Karpas-422 (cell line): Measurements from ENCODE around the gene IQSEC1. TPM values are rescaled to one million over a fixed set of nuclear protein-coding genes. Genes with fewer than 3 reads are reported as not detected.

Source experiments
- DNase-seq: peaks from one replicate; pipeline ENCODE4 v3.0.0-alpha.2; 2015
- H2AFZ ChIP-seq: fragments of 200-600 bp; sonication (generic); 2 replicates; pipeline ENCODE4 v1.6.1; 2014; ENCODE audit warnings: antibody characterized with exemption, low read length, mixed read lengths
- H3K27ac ChIP-seq: fragments of 200-600 bp; sonication (generic); 2 replicates; pipeline ENCODE4 v1.5.1; 2014; ENCODE audit warnings: mild to moderate bottlenecking, low read length, moderate library complexity
- H3K27me3 ChIP-seq: fragments of 200-600 bp; sonication (generic); 2 replicates; pipeline ENCODE4 v1.6.1; 2014; ENCODE audit warnings: low read length, mixed read lengths
- H3K36me3 ChIP-seq: fragments of 200-600 bp; sonication (generic); 2 replicates; pipeline ENCODE4 v1.6.1; 2014; ENCODE audit warnings: low read length, mixed read lengths; ENCODE audit not compliant: insufficient read depth
- H3K4me1 ChIP-seq: fragments of 200-600 bp; sonication (generic); 2 replicates; pipeline ENCODE4 v1.6.1; 2014; ENCODE audit warnings: mild to moderate bottlenecking, low read length, mixed read lengths
- H3K4me2 ChIP-seq: fragments of 200-600 bp; sonication (generic); 2 replicates; pipeline ENCODE4 v1.6.1; 2014; ENCODE audit warnings: low read length, low read depth, mild to moderate bottlenecking; ENCODE audit not compliant: poor library complexity, severe bottlenecking
- H3K4me3 ChIP-seq: fragments of 200-600 bp; sonication (generic); 2 replicates; pipeline ENCODE4 v1.5.1; 2014; ENCODE audit warnings: mild to moderate bottlenecking, antibody characterized with exemption, low read length, mixed read lengths
- H3K79me2 ChIP-seq: fragments of 200-600 bp; sonication (generic); 2 replicates; pipeline ENCODE4 v1.6.1; 2014; ENCODE audit warnings: mild to moderate bottlenecking, low read length, mixed read lengths
- H3K9ac ChIP-seq: fragments of 200-600 bp; sonication (generic); 2 replicates; pipeline ENCODE4 v1.6.0; 2014; ENCODE audit warnings: low read length
- H3K9me2 ChIP-seq: fragments of 200-600 bp; sonication (generic), shearing (Covaris generic); replicated peaks from 2 replicates; pipeline ENCODE4 v1.6.0; 2014; ENCODE audit warnings: mild to moderate bottlenecking, low read length, moderate library complexity; ENCODE audit not compliant: insufficient read depth
- H3K9me3 ChIP-seq: fragments of 300-700, 200-600 bp; sonication (generic); 2 replicates; pipeline ENCODE4 v1.6.1; 2014; ENCODE audit warnings: low read length, mixed read lengths
- H4K20me1 ChIP-seq: fragments of 200-600 bp; sonication (generic); 2 replicates; pipeline ENCODE4 v1.6.1; 2014; ENCODE audit warnings: mild to moderate bottlenecking, antibody characterized with exemption, low read length, low read depth; ENCODE audit not compliant: insufficient read depth
- total RNA-seq: library from RNA; depleted of rRNA; stranded (reverse); fragments of >200 nt; shearing (Covaris generic); gene quantifications from 2 replicates; pipeline ENCODE4 v1.2.3, GENCODE V29; 2014; ENCODE audit warnings: low replicate concordance

IQSEC1 gene
- total RNA-seq, 1 experiment from 2014 or later: 4.7 TPM

GRCh38 chr3:12935023-12935860 lies 138.0 kb downstream of the IQSEC1 start:
- no peak overlapping the region for H3K9ac ChIP-seq
- H3K9me3 ChIP-seq: no peaks in the 10 kb centered on the region
- H4K20me1 ChIP-seq: peaks cover 33% of the 10 kb centered on the region; the same call in 1 of the 2 replicates
- H3K4me2 ChIP-seq: no peak overlapping the region
- DNase-seq: no peak
- no peaks in the 10 kb centered on the region for H3K79me2 ChIP-seq
- H3K27ac ChIP-seq: no peak overlapping the region
- no peak overlapping the region for H2AFZ ChIP-seq
- no peaks in the 10 kb centered on the region for H3K27me3 ChIP-seq
- no peaks in the 10 kb centered on the region for H3K4me1 ChIP-seq
- H3K36me3 ChIP-seq: no peaks in the 10 kb centered on the region
- no peaks in the 10 kb centered on the region for H3K9me2 ChIP-seq
- no peak overlapping the region for H3K4me3 ChIP-seq

DNA sequence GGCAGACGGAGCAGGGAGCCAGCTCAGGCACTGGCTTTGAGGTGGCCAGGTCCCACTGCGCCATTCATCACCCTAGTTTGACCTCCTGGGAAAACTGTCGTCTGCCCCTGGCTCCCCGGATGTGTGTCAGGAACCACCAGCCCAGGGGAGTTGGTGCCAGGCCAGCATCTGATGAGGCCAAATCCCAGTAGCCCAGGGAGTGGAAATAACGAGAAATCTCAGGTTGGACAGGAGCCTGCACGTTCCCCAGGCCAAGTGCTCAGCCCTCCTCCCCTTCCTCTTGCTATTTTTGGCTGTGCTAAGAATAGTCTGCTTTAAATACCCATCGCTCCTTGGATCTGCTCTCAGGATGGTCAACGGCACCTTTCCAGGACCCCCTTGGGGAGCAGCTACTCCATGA lies 138.8 kb downstream of the IQSEC1 start:
- DNase-seq: no peak
- Histone ChIP-seq H3K4me1 (no peaks in the 10 kb centered on the region), H3K9me3 (no peaks in the 10 kb centered on the region), H3K27ac (no peak overlapping the region), H3K4me3 (no peak overlapping the region), H3K36me3 (no peaks in the 10 kb centered on the region), H4K20me1 (peaks cover 32% of the 10 kb centered on the region; the same call in 1 of the 2 replicates), H3K9ac (no peak overlapping the region), H3K79me2 (no peaks in the 10 kb centered on the region), H3K9me2 (no peaks in the 10 kb centered on the region), H3K4me2 (no peak overlapping the region), H2AFZ (no peak overlapping the region), H3K27me3 (no peaks in the 10 kb centered on the region)

DNA sequence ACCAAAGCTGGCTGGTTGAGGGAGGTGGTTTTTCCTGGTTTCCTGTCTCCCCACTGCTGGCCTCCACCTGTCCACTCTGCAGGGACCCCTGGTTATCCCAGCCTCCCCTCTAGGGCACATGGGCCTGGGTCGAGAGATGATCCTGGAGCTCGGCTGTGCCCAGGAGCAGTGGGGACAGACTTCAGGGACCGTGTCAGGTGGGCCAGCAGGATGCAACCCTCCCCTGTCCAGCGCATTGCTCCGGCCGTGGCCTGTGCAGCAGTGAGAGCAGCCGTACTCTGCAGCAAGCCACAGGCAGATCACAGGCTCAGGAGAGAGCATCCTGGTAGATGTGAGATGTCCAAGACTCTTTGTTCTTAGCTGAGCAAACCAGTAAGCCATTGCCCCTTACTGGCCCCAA lies 139.3 kb downstream of the IQSEC1 start:
- no peaks in the 10 kb centered on the region for H3K36me3 ChIP-seq
- H3K9me2 ChIP-seq: no peaks in the 10 kb centered on the region
- no peaks in the 10 kb centered on the region for H3K9me3 ChIP-seq
- H3K9ac ChIP-seq: no peak overlapping the region
- H3K27ac ChIP-seq: no peak overlapping the region
- H4K20me1 ChIP-seq: peaks cover 34% of the 10 kb centered on the region; the same call in 1 of the 2 replicates
- no peak overlapping the region for H2AFZ ChIP-seq
- no peak overlapping the region for H3K4me3 ChIP-seq
- no peak overlapping the region for H3K4me2 ChIP-seq
- DNase-seq: no peak
- H3K27me3 ChIP-seq: no peaks in the 10 kb centered on the region
- H3K79me2 ChIP-seq: no peaks in the 10 kb centered on the region
- H3K4me1 ChIP-seq: no peaks in the 10 kb centered on the region

- Histone ChIP-seq H3K9me3 (no peaks in the 10 kb centered on the region), H3K9ac (no peak overlapping the region), H2AFZ (no peak overlapping the region), H3K27ac (no peak overlapping the region), H3K4me3 (no peak overlapping the region), H3K79me2 (no peaks in the 10 kb centered on the region), H3K4me2 (no peak overlapping the region), H3K9me2 (no peaks in the 10 kb centered on the region), H3K4me1 (no peaks in the 10 kb centered on the region), H3K36me3 (no peaks in the 10 kb centered on the region), H3K27me3 (no peaks in the 10 kb centered on the region), H4K20me1 (peaks cover 38% of the 10 kb centered on the region; the same call in 1 of the 2 replicates)
- no peak for DNase-seq
Measured at GRCh38 chr3:12932754-12933153, 140.5 kb downstream of the IQSEC1 start.

DNA sequence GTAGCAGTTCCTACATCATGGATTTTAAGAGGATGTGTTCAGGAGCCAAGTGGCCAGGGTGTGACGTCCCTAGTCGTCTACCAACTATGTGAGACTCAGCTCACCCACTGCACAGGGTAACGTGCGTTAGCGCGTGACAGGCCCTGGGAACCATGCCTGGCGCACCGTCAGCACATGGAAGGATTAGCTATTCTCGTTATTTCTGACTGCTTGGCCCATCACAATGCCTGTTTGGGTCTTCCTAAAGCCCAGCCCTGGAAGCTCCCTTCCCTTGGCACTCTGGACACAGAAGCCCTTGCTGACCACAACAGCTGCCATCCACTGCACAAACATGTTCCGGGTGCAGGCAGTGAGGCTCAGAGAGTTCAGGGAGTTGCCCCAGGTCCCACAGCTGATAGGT lies 140.9 kb downstream of the IQSEC1 start:
- H4K20me1 ChIP-seq: peaks cover 36% of the 10 kb centered on the region; the same call in 1 of the 2 replicates

GRCh38 chr3:12931273-12931905 lies 141.8 kb downstream of the IQSEC1 start:
- Histone ChIP-seq H4K20me1 (peaks cover 34% of the 10 kb centered on the region; the same call in 1 of the 2 replicates), H3K4me3 (no peak overlapping the region), H3K27ac (no peak overlapping the region), H3K79me2 (no peaks in the 10 kb centered on the region), H3K9me2 (no peaks in the 10 kb centered on the region), H3K9ac (no peak overlapping the region), H3K4me2 (no peak overlapping the region), H3K27me3 (no peaks in the 10 kb centered on the region), H3K4me1 (no peaks in the 10 kb centered on the region), H3K36me3 (no peaks in the 10 kb centered on the region), H3K9me3 (no peaks in the 10 kb centered on the region), H2AFZ (no peak overlapping the region)
- DNase-seq: no peak

More for the DNA sequence above, 140.9 kb downstream of the IQSEC1 start:
- Histone ChIP-seq H3K27ac (no peak overlapping the region), H3K4me1 (no peaks in the 10 kb centered on the region), H3K9me3 (no peaks in the 10 kb centered on the region), H3K9ac (no peak overlapping the region), H3K9me2 (no peaks in the 10 kb centered on the region), H3K27me3 (no peaks in the 10 kb centered on the region), H3K79me2 (no peaks in the 10 kb centered on the region), H3K36me3 (no peaks in the 10 kb centered on the region), H2AFZ (no peak overlapping the region), H3K4me3 (no peak overlapping the region), H3K4me2 (no peak overlapping the region)
- DNase-seq: no peak

DNA sequence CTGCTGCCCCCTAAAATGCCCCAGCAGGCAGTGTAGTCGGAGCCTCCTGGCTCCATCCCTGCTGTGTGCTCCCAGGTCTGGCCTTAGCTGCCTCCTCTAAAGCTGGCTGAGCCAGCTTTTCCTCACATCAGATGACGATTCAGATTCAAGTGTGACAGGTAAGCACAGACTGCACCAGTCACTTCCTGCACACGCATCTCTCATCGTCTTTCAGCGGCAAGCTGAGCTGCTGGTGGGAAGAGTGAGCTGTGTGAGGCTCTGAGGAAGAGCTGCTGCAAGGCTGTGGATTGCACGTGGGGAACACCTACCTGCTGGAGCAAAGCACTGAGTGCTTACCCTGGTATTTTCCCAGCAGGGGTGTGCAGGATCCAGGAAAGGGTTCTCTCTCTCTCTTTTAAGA lies 143.4 kb downstream of the IQSEC1 start:
- no peaks in the 10 kb centered on the region for H3K9me2 ChIP-seq
- H3K36me3 ChIP-seq: no peaks in the 10 kb centered on the region
- H3K27me3 ChIP-seq: no peaks in the 10 kb centered on the region
- no peak for DNase-seq
- H3K9ac ChIP-seq: no peak overlapping the region
- H4K20me1 ChIP-seq: peaks cover 34% of the 10 kb centered on the region; the same call in 1 of the 2 replicates
- no peaks in the 10 kb centered on the region for H3K9me3 ChIP-seq
- H2AFZ ChIP-seq: no peak overlapping the region
- no peak overlapping the region for H3K4me3 ChIP-seq
- no peaks in the 10 kb centered on the region for H3K4me1 ChIP-seq
- H3K4me2 ChIP-seq: no peak overlapping the region
- no peaks in the 10 kb centered on the region for H3K79me2 ChIP-seq
- H3K27ac ChIP-seq: no peak overlapping the region

DNA sequence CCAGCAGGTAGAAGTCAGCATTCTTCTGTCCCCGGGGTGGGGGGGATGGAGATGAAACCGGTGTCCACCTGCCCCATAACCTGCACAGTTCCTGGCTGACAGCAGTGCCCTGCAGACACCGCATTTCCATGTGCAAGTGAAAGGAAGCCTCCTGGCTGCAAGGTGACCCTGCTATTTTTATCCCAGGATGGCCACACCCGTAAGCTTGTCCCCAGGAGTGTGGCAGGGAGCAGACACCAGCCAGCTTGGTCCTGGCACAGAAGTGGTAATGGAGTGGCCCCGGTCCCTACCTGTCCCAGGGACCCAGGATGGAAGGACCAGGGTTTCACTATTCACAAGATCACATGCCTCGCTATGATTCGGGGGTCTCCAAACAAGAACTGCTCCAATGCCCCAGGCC lies 146.6 kb downstream of the IQSEC1 start:
- no peak for DNase-seq
- Histone ChIP-seq H4K20me1 (peaks cover 22% of the 10 kb centered on the region; the same call in 1 of the 2 replicates), H3K9me2 (no peaks in the 10 kb centered on the region), H3K27me3 (no peaks in the 10 kb centered on the region), H2AFZ (no peak overlapping the region), H3K9ac (no peak overlapping the region), H3K4me2 (no peak overlapping the region), H3K4me1 (no peaks in the 10 kb centered on the region; the same call in 1 of the 2 replicates), H3K4me3 (no peak overlapping the region), H3K9me3 (no peaks in the 10 kb centered on the region), H3K36me3 (no peaks in the 10 kb centered on the region), H3K79me2 (no peaks in the 10 kb centered on the region), H3K27ac (no peak overlapping the region)
